HG03159 (cell line): Measurements from ENCODE around the gene GBA3.

Source experiments
- ATAC-seq: cut with Tn5 transposase; IDR thresholded peaks from one replicate; pipeline ENCODE4 v1.9.1; 2021; ENCODE audit warnings: mild to moderate bottlenecking, moderate library complexity; ENCODE audit not compliant: unreplicated experiment

GBA3 gene

DNA sequence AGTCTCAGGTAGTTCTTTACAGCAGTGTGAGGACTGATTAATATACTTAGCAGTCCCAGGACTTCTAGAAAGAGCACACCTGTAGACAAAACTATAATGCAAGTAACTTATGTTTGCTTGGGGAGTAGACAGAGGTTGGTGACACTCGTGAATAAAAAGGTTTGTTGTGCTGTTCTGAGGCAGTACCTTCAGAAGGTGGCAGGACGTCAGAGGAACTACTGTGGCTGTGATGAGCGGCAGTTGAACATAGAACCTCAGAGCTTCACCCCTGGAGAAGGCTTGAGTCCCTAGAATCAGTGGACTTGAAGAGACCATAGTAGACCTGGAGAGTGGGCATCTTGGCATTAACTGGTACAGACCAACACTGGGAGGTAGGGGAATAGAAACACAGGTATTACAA is 3.3 kb upstream of the GBA3 start:
- no peak for ATAC-seq

DNA sequence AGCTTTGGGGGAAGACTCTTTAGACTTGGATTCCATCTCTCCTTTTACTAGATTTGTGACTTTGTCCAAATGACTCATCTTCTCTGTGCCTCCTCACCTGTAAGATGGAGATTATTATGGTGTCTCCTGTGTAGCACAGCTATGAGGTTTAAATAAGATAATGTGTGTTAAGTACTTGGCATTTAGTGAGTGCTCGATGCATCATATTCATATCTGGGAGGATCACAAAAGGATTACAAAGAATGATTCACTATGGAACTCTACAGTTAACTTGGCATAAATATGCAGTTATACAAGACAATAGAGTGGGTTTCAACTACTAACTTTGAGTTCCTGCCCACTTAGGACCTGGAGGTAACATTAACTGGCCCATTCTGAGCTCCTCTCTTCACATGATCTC is 2.3 kb downstream of the GBA3 start:
- ATAC-seq, result no peak

GRCh38 chr4:22695917-22696316 is 3.2 kb downstream of the GBA3 start:
- ATAC-seq, result no peak

GRCh38 chr4:22703912-22704311 is 11.2 kb downstream of the GBA3 start:
- ATAC-seq, result no peak

DNA sequence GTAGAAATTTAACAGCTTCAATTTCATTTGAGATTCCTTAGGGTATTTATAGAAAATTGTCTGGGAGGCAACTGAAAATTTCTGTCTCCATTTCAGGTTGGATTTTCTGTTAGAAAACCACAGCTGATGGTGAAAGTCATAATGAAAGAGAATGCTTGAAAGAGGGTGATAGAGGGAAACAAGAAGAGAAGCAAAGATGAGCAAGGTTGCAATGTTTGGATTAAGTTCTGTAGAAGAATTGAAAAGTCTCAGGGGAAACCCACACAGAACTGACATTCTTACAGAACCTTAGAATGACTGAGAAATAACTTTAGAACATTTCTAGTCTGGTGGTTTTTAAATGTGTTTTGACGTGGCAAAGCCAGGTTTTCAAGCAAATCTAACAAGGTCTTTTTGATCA is 14.7 kb downstream of the GBA3 start:
- ATAC-seq, result no peak

- no peak for ATAC-seq
Observed at GRCh38 chr4:22708961-22709360, 16.2 kb downstream of the GBA3 start.

- ATAC-seq, result no peak
Observed at GRCh38 chr4:22712105-22712504, 19.4 kb downstream of the GBA3 start.

GRCh38 chr4:22712529-22712928 is 19.8 kb downstream of the GBA3 start:
- no peak for ATAC-seq

DNA sequence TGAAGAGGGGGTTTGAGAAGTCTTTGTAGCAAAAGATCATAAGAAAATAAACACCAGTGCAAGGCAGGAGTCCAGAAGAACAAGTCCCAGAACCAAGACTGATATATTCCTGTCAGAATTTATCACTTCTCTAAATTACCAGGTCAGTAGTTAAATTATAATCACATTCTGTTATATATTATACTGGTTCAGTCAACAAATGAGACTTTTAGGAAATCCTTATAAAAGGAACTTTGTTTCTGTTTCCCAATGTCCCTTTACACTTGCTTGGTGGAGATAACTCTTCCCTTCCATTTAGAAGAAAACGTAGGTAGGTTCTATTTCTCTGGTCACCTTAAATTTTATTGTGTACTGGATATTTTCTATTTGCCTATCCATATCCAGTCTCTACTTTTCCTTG is 21.1 kb downstream of the GBA3 start:
- no peak for ATAC-seq

DNA sequence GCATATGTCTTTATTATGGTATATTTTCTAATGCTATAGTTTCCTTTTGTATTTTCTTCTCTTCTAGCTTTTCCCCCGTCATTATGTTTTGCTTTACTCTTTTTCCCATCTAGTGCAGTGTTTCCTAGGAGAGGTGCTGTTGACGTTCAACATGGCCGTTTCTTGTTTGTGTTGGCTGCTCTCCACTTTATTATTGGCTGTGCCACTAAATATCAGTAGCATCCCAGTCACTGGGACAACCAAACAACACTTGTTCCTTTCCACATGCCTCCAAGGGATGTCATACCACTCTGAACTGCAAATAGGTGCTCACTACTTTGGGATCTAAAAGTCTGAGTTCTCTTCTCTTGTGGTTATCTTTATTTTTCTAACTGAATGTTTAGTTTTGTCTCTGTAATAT is 26.5 kb downstream of the GBA3 start:
- ATAC-seq, result no peak

DNA sequence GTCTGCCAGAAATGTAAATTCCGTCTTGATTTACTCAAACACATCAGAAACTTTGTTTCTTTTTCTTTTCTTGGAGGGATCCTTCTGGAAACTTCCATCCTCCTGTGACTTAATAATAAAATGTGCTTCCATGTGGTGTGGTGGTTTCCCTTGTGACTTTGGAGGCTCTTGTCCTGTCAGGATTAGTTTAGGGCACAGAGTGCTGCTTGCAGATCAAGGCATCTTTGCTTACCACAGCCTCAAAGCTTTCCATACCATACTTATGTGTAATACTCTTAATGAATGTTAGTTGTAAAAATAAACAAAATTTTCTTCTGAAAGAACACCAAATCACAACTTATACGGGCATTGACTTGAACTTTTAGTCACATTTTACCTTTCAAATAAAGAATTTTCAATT is 27.4 kb downstream of the GBA3 start:
- ATAC-seq, result no peak

- ATAC-seq, result no peak
Observed at GRCh38 chr4:22721204-22721603, 28.5 kb downstream of the GBA3 start.

DNA sequence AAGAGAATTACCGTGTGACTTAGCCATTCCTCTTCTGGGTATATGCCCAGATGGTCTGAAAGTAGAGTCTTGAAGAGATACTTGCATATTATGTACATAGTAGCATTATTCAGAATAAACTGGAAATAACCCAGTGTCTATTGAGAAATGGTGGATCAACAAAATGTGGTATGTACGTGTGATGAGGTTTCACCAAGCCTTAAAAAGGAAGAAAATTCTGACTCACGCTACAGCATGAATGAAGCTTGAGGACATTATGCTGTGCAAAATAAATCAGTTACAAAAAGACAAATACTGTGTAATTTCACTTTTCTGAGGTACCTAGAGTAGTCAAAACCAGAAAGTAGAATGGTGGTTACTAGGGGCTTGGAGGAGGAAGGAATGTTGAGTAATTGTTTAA is 37.3 kb downstream of the GBA3 start:
- no peak for ATAC-seq

GRCh38 chr4:22733816-22734215 is 41.1 kb downstream of the GBA3 start:
- ATAC-seq, result no peak

DNA sequence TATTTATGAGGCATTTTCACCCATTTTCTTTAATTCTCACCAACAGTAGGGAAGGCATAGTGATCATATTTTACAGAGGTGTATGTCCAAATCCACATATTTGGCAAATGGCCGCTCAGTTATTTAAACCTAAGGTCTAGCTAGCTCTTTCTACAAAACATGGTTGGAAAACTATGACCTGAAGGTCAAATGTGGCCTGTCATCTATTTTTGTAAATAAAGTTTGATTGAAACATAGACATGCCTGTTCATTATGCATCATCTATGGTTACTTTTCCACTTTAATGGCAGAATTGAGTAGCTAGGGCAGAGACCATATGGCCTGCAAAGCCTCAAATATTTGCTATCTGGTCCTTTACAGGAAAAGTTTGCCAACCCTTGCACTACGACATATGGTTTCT is 44.2 kb downstream of the GBA3 start:
- ATAC-seq, result no peak

- ATAC-seq, result no peak
Observed at GRCh38 chr4:22739968-22740367, 47.2 kb downstream of the GBA3 start.

- ATAC-seq, result no peak
Observed at GRCh38 chr4:22741744-22742143, 49.0 kb downstream of the GBA3 start.

- no peak for ATAC-seq
Observed at GRCh38 chr4:22743290-22743689, 50.6 kb downstream of the GBA3 start.

GRCh38 chr4:22744478-22745062 is 51.8 kb downstream of the GBA3 start:
- ATAC-seq, result no peak

DNA sequence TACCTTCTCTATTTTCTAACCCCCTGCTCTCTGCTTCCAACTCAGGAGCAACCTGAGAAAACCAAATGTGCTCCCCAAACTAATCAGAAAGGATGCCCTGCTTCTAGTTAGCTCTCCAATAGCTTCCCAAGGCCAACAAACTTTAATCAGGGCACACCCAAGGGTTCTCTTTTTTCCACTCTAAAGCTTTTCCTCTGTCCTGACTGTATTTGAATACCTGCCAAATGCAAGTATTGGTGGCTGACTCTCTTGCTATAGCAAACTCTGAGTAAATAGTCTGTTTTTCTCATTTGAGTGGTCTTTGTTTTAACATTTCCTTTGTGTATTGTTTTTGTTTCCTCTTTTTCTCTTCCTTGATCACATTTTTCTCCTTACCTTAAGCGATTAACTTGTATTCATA is 52.5 kb downstream of the GBA3 start:
- no peak for ATAC-seq

GRCh38 chr4:22754116-22754515 is 61.4 kb downstream of the GBA3 start:
- ATAC-seq, result no peak

- ATAC-seq, result no peak
Observed at GRCh38 chr4:22762548-22762947, 69.8 kb downstream of the GBA3 start.

GRCh38 chr4:22764183-22764582 is 71.4 kb downstream of the GBA3 start:
- ATAC-seq, result no peak

- ATAC-seq, result no peak
Observed at GRCh38 chr4:22766068-22766467, 73.3 kb downstream of the GBA3 start.
